ENCODE measurements around the gene FDPS. TPM values are rescaled to one million over a fixed set of nuclear protein-coding genes. Genes with fewer than 3 reads are reported as not detected.
A peak's percentile ranks its signal among the peaks of the same experiment; 100 is the strongest.
"Not testable (repeated sequence)": the region's sequence is repeated elsewhere in the genome, so short reads cannot be mapped to it uniquely, and the experiment has no call there.

The FDPS gene
- total RNA-seq, 1 donor from 2014 or later = 160 TPM

DNA sequence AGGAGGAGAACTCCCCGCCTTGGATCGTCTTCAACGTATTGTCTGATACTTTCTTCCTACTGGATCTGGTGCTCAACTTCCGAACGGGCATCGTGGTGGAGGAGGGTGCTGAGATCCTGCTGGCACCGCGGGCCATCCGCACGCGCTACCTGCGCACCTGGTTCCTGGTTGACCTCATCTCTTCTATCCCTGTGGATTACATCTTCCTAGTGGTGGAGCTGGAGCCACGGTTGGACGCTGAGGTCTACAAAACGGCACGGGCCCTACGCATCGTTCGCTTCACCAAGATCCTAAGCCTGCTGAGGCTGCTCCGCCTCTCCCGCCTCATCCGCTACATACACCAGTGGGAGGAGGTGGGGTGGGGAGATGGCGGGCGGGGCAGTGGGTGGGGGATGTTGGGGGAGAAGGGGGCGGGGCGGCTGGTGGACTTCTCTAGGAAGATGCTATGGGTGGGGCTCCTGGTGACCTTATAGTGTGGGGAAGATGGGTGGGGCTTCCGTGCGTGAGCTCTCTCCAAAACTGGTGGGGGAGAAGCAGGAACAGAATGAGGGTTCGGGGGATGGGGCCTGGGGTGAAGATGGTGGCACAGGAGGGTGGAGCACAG is 26.1 kb upstream of the FDPS start:
- intact Hi-C loops (cut with DNase I) = no loop called here
- ATAC-seq (no peak), DNase-seq (ENCODE audit: low spot score) (no peak)

GRCh38 chr1:155284476-155284875 is 24.2 kb upstream of the FDPS start:
- no peak for DNase-seq (ENCODE audit: low spot score)
- ATAC-seq = no peak
- intact Hi-C loops (cut with DNase I) = no loop called here

GRCh38 chr1:155285063-155285462 is 23.6 kb upstream of the FDPS start:
- ATAC-seq = no peak
- intact Hi-C loops (cut with DNase I) = no loop called here

DNA sequence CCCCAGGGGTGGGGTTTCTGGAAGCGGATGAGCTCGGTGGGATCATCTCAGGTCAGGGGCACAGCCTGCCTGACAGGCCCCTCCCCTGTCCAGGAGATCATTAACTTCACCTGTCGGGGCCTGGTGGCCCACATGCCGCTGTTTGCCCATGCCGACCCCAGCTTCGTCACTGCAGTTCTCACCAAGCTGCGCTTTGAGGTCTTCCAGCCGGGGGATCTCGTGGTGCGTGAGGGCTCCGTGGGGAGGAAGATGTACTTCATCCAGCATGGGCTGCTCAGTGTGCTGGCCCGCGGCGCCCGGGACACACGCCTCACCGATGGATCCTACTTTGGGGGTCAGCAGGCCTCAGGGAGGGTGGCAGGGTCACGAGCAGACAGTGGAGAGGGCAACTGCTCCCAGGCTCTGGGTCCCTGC is 23.0 kb upstream of the FDPS start:
- intact Hi-C loops (cut with DNase I) = no loop called here
- DNase-seq (ENCODE audit: low spot score) (no peak), ATAC-seq (no peak)

More at GRCh38 chr1:155285063-155285462, 23.6 kb upstream of the FDPS start:
- no peak for DNase-seq (ENCODE audit: low spot score)

GRCh38 chr1:155286544-155286943 is 22.1 kb upstream of the FDPS start:
- DNase-seq (ENCODE audit: low spot score) = no peak
- intact Hi-C loops (cut with DNase I) = no loop called here
- no peak for ATAC-seq

DNA sequence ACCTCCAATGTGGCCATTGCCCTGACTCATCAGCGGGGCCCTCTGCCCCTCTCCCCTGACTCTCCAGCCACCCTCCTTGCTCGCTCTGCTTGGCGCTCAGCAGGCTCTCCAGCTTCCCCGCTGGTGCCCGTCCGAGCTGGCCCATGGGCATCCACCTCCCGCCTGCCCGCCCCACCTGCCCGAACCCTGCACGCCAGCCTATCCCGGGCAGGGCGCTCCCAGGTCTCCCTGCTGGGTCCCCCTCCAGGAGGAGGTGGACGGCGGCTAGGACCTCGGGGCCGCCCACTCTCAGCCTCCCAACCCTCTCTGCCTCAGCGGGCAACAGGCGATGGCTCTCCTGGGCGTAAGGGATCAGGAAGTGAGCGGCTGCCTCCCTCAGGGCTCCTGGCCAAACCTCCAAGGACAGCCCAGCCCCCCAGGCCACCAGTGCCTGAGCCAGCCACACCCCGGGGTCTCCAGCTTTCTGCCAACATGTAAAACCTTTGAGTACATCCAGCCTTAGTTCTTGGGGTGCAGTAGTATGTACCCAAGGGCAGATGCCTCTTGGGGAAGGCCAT is 20.6 kb upstream of the FDPS start:
- intact Hi-C loops (cut with DNase I) = no loop called here
- DNase-seq (ENCODE audit: low spot score) = no peak
- ATAC-seq = no peak

GRCh38 chr1:155291006-155291405 is 17.7 kb upstream of the FDPS start:
- intact Hi-C loops (cut with DNase I); DNase-seq (ENCODE audit: low spot score); ATAC-seq: not testable (repeated sequence)

- ATAC-seq (no peak), DNase-seq (ENCODE audit: low spot score) (no peak)
- intact Hi-C loops (cut with DNase I) = no loop called here
Measured at GRCh38 chr1:155293086-155293749, 15.4 kb upstream of the FDPS start.

GRCh38 chr1:155294520-155295182 is 14.0 kb upstream of the FDPS start:
- intact Hi-C loops (cut with DNase I) = no loop called here
- DNase-seq (ENCODE audit: low spot score) (no peak), ATAC-seq (peak; percentile 48)

GRCh38 chr1:155295183-155295941 is 13.3 kb upstream of the FDPS start:
- peak; percentile 39 for ATAC-seq

GRCh38 chr1:155295942-155296267 is 12.8 kb upstream of the FDPS start:
- ATAC-seq (peak; percentile 46), DNase-seq (ENCODE audit: low spot score) (no peak)
- intact Hi-C loops (cut with DNase I) = no loop called here

More at GRCh38 chr1:155295183-155295941, 13.3 kb upstream of the FDPS start:
- intact Hi-C loops (cut with DNase I) = no loop called here
- no peak for DNase-seq (ENCODE audit: low spot score)

DNA sequence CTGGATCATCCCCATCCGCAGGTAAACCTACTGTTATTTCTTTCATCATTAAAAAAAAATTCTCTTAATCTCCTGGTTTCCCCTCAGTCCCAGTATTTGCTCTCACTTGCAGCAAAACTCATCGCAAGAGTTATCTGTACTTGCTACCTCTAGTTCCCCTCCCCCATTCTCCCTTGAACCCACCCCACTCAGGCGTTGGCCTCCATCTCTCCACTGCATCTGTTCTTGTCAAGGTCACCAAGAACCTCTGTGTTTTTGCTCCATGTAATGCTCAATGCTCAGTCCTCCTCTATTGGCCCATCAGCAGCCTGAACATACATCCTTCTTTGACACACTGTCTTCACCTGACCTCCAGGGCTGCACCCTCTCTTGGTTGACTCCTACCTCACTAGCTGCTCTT is 12.0 kb upstream of the FDPS start:
- DNase-seq (ENCODE audit: low spot score) (no peak), ATAC-seq (no peak)
- intact Hi-C loops (cut with DNase I) = no loop called here

GRCh38 chr1:155297384-155297783 is 11.3 kb upstream of the FDPS start:
- intact Hi-C loops (cut with DNase I) = no loop called here
- DNase-seq (ENCODE audit: low spot score) (no peak), ATAC-seq (no peak)

DNA sequence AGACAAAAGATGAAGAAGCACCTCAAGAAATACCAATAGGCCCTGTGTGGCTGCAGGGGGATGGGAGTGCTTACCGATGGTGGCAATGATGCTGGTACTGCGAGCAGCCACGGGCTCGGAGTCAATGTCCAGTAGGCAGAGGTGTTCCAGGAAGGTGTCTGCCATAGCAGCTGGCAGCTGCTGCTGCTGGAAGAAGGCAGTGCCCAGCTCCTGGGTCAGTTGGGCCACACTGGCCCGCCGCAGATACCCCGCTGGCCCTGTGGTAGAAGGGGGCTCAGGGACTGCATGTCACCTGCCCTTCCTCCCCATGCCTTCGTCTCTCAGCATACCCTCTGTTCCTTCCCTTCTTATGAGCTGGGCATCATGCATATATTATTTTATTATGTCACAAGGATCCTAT is 8.6 kb upstream of the FDPS start:
- ATAC-seq = no peak
- intact Hi-C loops (cut with DNase I) = no loop called here
- no peak for DNase-seq (ENCODE audit: low spot score)

DNA sequence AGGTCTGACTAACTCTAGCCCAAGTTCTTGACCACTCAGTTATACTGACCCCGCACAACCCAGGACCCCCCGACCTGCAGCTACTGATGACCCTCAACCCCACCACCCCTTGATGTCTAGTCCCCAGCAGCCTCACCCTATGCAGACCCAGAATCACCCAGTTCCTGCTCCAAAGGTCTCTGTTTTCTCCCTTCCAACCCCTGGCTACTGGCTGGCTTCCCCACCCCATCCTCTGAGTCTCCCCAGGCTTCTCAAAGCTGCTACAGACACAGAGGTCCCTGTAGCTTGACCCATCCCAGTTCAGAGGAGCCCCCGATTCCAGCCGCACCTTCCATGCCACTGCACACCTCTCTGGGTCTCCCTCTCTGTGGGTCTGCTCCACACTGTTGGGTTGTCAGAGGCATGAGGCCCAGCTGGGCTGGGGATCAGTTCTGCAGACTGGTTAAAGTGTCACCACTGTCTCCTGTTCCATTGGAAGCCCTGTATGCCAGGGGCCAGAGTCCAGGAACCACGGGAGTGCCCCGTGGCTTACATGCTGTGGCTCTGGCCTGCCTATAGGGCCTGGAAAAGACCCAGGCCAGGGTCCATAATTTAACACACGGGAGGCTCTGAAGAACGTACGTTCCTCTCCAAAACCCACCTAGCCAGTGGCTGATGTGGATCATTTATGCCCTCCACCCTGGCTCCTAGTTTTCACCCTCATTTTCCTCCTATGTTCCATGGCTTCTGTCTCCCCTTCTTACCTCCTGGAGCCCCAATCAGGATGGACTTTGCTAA is 7.9 kb upstream of the FDPS start:
- no peak for DNase-seq (ENCODE audit: low spot score)
- intact Hi-C loops (cut with DNase I) = no loop called here
- no peak for ATAC-seq

DNA sequence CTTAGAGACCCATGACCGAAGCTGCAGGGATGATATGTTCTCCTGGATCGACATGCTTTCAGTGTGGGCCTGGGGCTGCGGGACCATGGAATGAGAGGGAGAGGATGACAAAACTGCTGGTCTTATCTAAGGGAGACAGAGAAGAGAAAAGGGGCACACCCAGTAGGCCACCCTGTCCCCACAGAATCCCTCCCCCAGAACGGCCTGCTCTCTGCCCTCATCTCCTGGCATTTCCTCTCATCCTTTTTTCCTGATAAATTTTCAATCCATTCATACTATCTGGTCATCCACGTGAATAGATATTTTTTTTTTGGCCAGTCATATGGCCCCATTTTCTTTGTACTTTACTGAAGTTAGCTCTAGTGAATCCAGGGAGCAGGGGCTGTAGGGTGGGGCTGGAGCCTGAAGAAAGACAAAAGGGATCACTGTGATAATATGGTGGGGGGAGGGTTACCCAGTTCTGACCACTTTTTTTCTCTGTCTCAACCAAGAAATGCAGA is 7.3 kb upstream of the FDPS start, which contains the start of gene PKLR:
TSS of gene PKLR (minus strand) at position 97 of the 500 bp plus-strand sequence. CDS start at position 54, 43 bp downstream.
- intact Hi-C loops (cut with DNase I) = no loop called here
- no peak for ATAC-seq
- DNase-seq (ENCODE audit: low spot score) = no peak

GRCh38 chr1:155304558-155305063 is 4.1 kb upstream of the FDPS start:
- intact Hi-C loops (cut with DNase I) = no loop called here
- ATAC-seq (no peak), DNase-seq (ENCODE audit: low spot score) (no peak)

DNA sequence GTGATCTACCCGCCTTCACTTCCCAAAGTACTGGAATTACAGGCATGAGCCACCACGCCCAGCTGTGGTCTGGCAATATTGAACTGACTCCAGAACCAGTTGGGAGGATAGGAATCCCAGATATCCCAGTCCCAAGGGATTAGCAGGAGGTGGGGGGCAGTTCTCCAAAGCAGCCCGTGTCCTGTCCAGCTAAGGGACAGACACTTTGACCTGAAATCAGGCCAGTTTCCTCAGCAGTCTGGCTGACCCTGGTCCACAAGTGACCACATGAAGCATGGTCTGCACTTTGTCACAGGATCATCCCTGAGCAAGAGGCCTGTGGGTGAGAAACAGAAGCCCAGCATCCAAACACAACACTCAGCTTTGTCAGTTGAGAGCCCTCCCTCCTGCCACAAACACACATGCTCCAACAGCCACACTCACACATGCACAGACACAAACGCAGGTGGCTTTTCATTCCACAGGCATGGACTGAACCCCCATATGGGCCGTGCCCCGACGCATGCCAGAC is 2.7 kb upstream of the FDPS start:
- ATAC-seq (no peak), DNase-seq (ENCODE audit: low spot score) (no peak)
- intact Hi-C loops (cut with DNase I) = no loop called here

Measured in sciatic nerve (tissue), 2 donors.